HCT116 (cell line): ENCODE results near the gene TTC23. TPM values are rescaled to one million over a fixed set of nuclear protein-coding genes. Genes with fewer than 3 reads are reported as not detected.

Experiments used
- ATAC-seq: fragments of 200-7000 bp; cut with Tn5 transposase; 2 replicates; pipeline ENCODE4 v1.9.1; 2020; ENCODE audit warnings: mild to moderate bottlenecking, moderate library complexity
- BruUV-seq: library from RNA; stranded (reverse); fragments of 400-500 nt; replicated peaks from 2 replicates; lab custom pipeline; 2021; lab: Mats Ljungman, UMichigan
- CTCF ChIA-PET: fragments of 300-600 bp; sonication (Branson Sonifier 250); formaldehyde crosslinking; loops from one replicate; lab custom pipeline; 2021; ENCODE audit warnings: antibody characterized with exemption; lab: Charles Lee
- POLR2A ChIA-PET: fragments of 300-600, 350-600 bp; sonication (Branson Sonifier 250); formaldehyde crosslinking; loops from one replicate; lab custom pipeline; 2021; ENCODE audit warnings: antibody characterized with exemption; lab: Charles Lee
- RAD21 ChIA-PET, 2 experiments: fragments of 300-600 bp; sonication (Branson Sonifier 250); formaldehyde crosslinking; loops; one replicate each; lab custom pipeline; 2023; ENCODE audit warnings: low total read pairs in 2 of 2; ENCODE audit not compliant: uncharacterized antibody in 2 of 2, unreplicated experiment in 2 of 2, low non-redundant PET in 1 of 2; lab: Charles Lee
- DNase-seq: peaks from one replicate; pipeline ENCODE4 v3.0.0-alpha.2; 2010; ENCODE audit warnings: low read depth, low spot score
- H2AFZ ChIP-seq: fragments of 200-600 bp; shearing (Covaris generic), sonication (generic); 2 replicates; pipeline ENCODE4 v1.6.1; 2017; ENCODE audit warnings: low read depth, mixed run types, mixed read lengths, antibody characterized with exemption, low read length; ENCODE audit not compliant: poor library complexity, severe bottlenecking
- H3K27ac ChIP-seq: 2 replicates; pipeline ENCODE4 v1.5.1; 2012; ENCODE audit warnings: low read depth, low read length
- H3K27me3 ChIP-seq: fragments of 200-600 bp; sonication (generic); 2 replicates; pipeline ENCODE4 v1.6.1; 2016; ENCODE audit warnings: mixed run types, low read length, mixed read lengths; ENCODE audit not compliant: insufficient read depth
- H3K36me3 ChIP-seq, 2 experiments: fragments of 200-500 bp in 1 of 2; fragments of 200-600 bp in 1 of 2; sonication (Bioruptor generic) in 1 of 2; sonication (generic) in 1 of 2; 2 replicates each; pipeline versions ENCODE4 v1.5.1 to v1.6.1; 2014 to 2016; ENCODE audit warnings: low read length in 2 of 2, inconsistent platforms in 1 of 2, mixed read lengths in 1 of 2, mixed run types in 1 of 2; ENCODE audit not compliant: insufficient read depth in 2 of 2, control insufficient read depth in 1 of 2
- H3K4me1 ChIP-seq, 2 experiments: fragments of 200-600 bp in 1 of 2; sonication (generic) in 1 of 2; 2 replicates each; pipeline versions ENCODE4 v1.5.1 to v1.6.1; 2012 to 2017; ENCODE audit warnings: low read length in 2 of 2, inconsistent platforms in 1 of 2, mild to moderate bottlenecking in 1 of 2, mixed read lengths in 1 of 2, mixed run types in 1 of 2, moderate library complexity in 1 of 2; ENCODE audit not compliant: insufficient read depth in 2 of 2, control insufficient read depth in 1 of 2
- H3K4me2 ChIP-seq: fragments of 200-600 bp; sonication (generic); 2 replicates; pipeline ENCODE4 v1.6.1; 2017; ENCODE audit warnings: mixed run types, low read length, mixed read lengths
- H3K4me3 ChIP-seq, 2 experiments: fragments of 200-600 bp in 1 of 2; sonication (generic) in 1 of 2; replicated peaks in 1 of 2; 2 replicates each; pipeline ENCODE4 v1.5.1; 2011 to 2016; ENCODE audit warnings: low read length in 2 of 2, control low read depth in 1 of 2, low read depth in 1 of 2, mild to moderate bottlenecking in 1 of 2, mixed read lengths in 1 of 2, mixed run types in 1 of 2
- H3K79me2 ChIP-seq: fragments of 200-600 bp; sonication (generic); 2 replicates; pipeline ENCODE4 v1.6.1; 2017; ENCODE audit warnings: mild to moderate bottlenecking, mixed run types, low read length, moderate library complexity, mixed read lengths; ENCODE audit not compliant: insufficient read depth
- H3K9ac ChIP-seq: fragments of 200-600 bp; sonication (generic); 2 replicates; pipeline ENCODE4 v1.6.1; 2016; ENCODE audit warnings: low read length, mixed read lengths
- H3K9me2 ChIP-seq: fragments of 200-600 bp; sonication (generic), shearing (Covaris generic); 2 replicates; pipeline ENCODE4 v1.6.1; 2017; ENCODE audit warnings: mixed run types, mild to moderate bottlenecking, moderate library complexity; ENCODE audit not compliant: insufficient read depth
- H3K9me3 ChIP-seq, 2 experiments: fragments of 200-500 bp in 1 of 2; fragments of 200-600 bp in 1 of 2; sonication (Bioruptor generic) in 1 of 2; sonication (generic) in 1 of 2; 2 replicates each; pipeline ENCODE4 v1.6.1; 2014 to 2017; ENCODE audit warnings: low read length in 2 of 2, mixed read lengths in 2 of 2, inconsistent platforms in 1 of 2, low read depth in 1 of 2, mild to moderate bottlenecking in 1 of 2, mixed run types in 1 of 2, moderate library complexity in 1 of 2; ENCODE audit not compliant: control insufficient read depth in 1 of 2, insufficient read depth in 1 of 2
- H4K20me1 ChIP-seq: fragments of 200-600 bp; sonication (generic), shearing (Covaris generic); 2 replicates; pipeline ENCODE4 v1.6.1; 2017; ENCODE audit warnings: mixed run types, mild to moderate bottlenecking, moderate library complexity; ENCODE audit not compliant: insufficient read depth
- ATF3 ChIP-seq: IDR thresholded peaks from 2 replicates; pipeline ENCODE4 v1.6.1; 2012
- EGR1 ChIP-seq: IDR thresholded peaks from 2 replicates; pipeline ENCODE4 v1.6.1; 2012; ENCODE audit warnings: low read depth
- ELF1 ChIP-seq: IDR thresholded peaks from 2 replicates; pipeline ENCODE4 v1.6.1; 2012; ENCODE audit warnings: low read depth, borderline replicate concordance
- FOSL1 ChIP-seq: IDR thresholded peaks from 2 replicates; pipeline ENCODE4 v1.6.1; 2012; ENCODE audit warnings: low read depth
- POLR2AphosphoS5 ChIP-seq: IDR thresholded peaks from 2 replicates; pipeline ENCODE4 v1.6.1; 2011; ENCODE audit warnings: mild to moderate bottlenecking, low read depth, low read length, moderate library complexity
- REST ChIP-seq: IDR thresholded peaks from 2 replicates; pipeline ENCODE4 v1.6.1; 2012; ENCODE audit warnings: low read depth
- TCF7L2 ChIP-seq: IDR thresholded peaks from 2 replicates; pipeline ENCODE4 v1.7.0; 2011; ENCODE audit warnings: borderline replicate concordance, inconsistent platforms; ENCODE audit not compliant: insufficient read depth, insufficient read length; ENCODE audit errors: extremely low read depth
- ZFX ChIP-seq: fragments of 450-650 bp; IDR thresholded peaks from 2 replicates; pipeline ENCODE4 v1.6.1; 2017
- intact Hi-C: fragments of 100-400 bp; cut with micrococcal nuclease; formaldehyde crosslinking; loops from 2 replicates; pipeline ENCODE4 v1.10.0; 2022
- total RNA-seq: library from RNA; stranded (reverse); gene quantifications from one replicate; pipeline ENCODE4 v1.2.1, GENCODE V29; 2021; ENCODE audit not compliant: unreplicated experiment

The TTC23 gene
- total RNA-seq, 1 experiment from 2014 or later = 10.2 TPM

GRCh38 chr15:99139276-99139675 is 110.1 kb downstream of the TTC23 start:
- no peaks in the 10 kb centered on the region for H3K36me3 ChIP-seq
- CTCF ChIA-PET = no interaction called here
- H3K4me3 ChIP-seq = no peak overlapping the region
- H3K79me2 ChIP-seq = no peaks in the 10 kb centered on the region
- no peaks in the 10 kb centered on the region for H4K20me1 ChIP-seq
- no peaks in the 10 kb centered on the region for H3K9me3 ChIP-seq
- no peak overlapping the region for H3K9ac ChIP-seq
- no peak for DNase-seq
- TF ChIP-seq TCF7L2 = no peak
- no peak for TF ChIP-seq POLR2AphosphoS5
- no peak for TF ChIP-seq ELF1
- TF ChIP-seq REST = no peak
- TF ChIP-seq ZFX = no peak
- no peak for TF ChIP-seq EGR1
- TF ChIP-seq ATF3 = no peak
- no peak for TF ChIP-seq FOSL1
- TF ChIP-seq, all 23 proteins: peak for 0
- POLR2A ChIA-PET = no interaction called here
- H2AFZ ChIP-seq = no peak overlapping the region
- H3K9me2 ChIP-seq = no peaks in the 10 kb centered on the region
- H3K27me3 ChIP-seq = no peaks in the 10 kb centered on the region
- intact Hi-C loops = no loop called here
- no peak overlapping the region for H3K27ac ChIP-seq
- no peak for ATAC-seq
- RAD21 ChIA-PET = no interaction called here
- H3K4me2 ChIP-seq = no peak overlapping the region
- no TSS peak for BruUV-seq
- peaks cover 0 to 3% of the 10 kb centered on the region in 2 experiments; a peak in 1 of 4 replicates for H3K4me1 ChIP-seq
